Mucosa of stomach (tissue), 1 donor: ENCODE data around the gene KCNQ4.

Source experiments
- H3K27me3 ChIP-seq: one replicate; pipeline ENCODE4 v1.7.0; 2013; ENCODE audit warnings: mild to moderate bottlenecking, low read length; ENCODE audit not compliant: control insufficient read depth, insufficient read depth
- H3K36me3 ChIP-seq: one replicate; pipeline ENCODE4 v1.7.0; 2013; ENCODE audit warnings: low read length; ENCODE audit not compliant: control insufficient read depth, insufficient read depth
- H3K4me1 ChIP-seq: one replicate; pipeline ENCODE4 v1.7.0; 2013; ENCODE audit warnings: mild to moderate bottlenecking, low read length; ENCODE audit not compliant: control insufficient read depth, insufficient read depth
- H3K4me3 ChIP-seq: one replicate; pipeline ENCODE4 v1.7.0; 2013; ENCODE audit warnings: low read length
- H3K9ac ChIP-seq: one replicate; pipeline ENCODE4 v1.7.0; 2013; ENCODE audit warnings: mild to moderate bottlenecking, low read length, moderate library complexity
- H3K9me3 ChIP-seq: one replicate; pipeline ENCODE4 v1.7.0; 2013; ENCODE audit warnings: mild to moderate bottlenecking, low read length, moderate library complexity; ENCODE audit not compliant: control insufficient read depth
- donor health status: Pancreatic carcinoma.

KCNQ4 gene

DNA sequence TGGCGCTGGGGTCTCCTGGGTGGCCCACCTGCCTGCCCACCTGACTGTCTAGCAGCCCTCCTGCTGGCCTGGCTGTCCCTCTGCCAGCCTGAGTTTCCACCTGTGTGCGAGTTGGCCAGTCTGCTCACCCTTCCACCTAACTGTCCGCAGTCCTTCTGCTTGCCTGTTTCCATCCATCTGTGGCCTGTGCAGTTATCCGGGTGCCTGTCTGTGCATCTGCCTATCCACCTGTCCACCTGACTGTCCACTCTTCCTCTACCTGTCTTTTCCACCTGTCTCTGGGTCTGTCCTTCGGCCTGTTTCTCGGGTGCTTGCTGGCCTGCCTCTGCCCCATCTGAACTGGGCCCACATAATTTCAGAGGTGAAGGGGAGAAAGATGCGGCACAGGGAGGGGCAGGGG is 1.9 kb downstream of the KCNQ4 start:
- Histone ChIP-seq H3K9me3 (no peaks in the 10 kb centered on the region), H3K27me3 (peaks cover 13% of the 10 kb centered on the region), H3K4me3 (no peak overlapping the region), H3K4me1 (peaks cover 21% of the 10 kb centered on the region), H3K36me3 (no peaks in the 10 kb centered on the region), H3K9ac (no peak overlapping the region)

DNA sequence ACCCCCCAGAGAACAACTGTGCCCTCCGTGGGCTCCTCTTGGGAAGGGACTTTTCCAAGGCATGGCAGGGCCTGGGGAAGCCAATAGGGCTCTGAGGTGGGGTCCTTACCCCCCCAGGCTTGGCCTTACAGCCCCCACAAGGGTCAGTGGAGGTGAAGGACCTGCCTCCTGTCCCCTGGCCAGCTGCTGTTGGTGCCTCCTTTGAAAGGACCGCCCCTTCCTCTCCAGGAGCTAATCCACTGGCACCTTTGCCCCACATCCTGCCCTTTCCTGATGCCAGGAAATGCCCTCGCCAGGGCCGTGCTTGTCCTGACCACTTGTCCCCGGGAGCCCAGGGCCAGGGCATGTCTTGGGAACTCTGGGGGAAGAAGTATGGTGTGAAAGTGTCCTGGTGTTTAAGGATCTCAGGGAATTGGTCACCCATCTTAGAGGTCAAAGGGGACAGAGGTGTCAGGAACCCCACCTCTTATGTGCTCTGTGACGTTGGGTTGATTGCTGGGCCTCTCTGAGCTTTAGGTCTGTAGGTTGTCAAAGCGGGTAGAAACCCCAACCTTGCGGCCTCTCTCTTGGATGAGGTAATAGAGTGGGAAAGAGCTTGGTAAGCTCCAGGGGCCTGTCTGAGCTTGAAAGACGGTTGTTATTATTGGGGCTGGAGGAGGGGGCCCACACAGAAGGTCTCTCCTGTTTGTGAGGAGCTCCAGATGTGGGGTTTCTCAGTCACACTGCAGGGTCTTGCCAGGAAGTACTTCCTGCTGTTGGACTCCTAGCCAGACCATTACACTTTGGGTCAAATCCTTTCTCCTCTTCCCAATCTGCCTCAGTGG is 2.8 kb downstream of the KCNQ4 start:
- Histone ChIP-seq H3K9ac (no peak overlapping the region), H3K36me3 (no peaks in the 10 kb centered on the region), H3K4me1 (peaks cover 21% of the 10 kb centered on the region), H3K4me3 (no peak overlapping the region), H3K27me3 (peaks cover 13% of the 10 kb centered on the region), H3K9me3 (no peaks in the 10 kb centered on the region)

DNA sequence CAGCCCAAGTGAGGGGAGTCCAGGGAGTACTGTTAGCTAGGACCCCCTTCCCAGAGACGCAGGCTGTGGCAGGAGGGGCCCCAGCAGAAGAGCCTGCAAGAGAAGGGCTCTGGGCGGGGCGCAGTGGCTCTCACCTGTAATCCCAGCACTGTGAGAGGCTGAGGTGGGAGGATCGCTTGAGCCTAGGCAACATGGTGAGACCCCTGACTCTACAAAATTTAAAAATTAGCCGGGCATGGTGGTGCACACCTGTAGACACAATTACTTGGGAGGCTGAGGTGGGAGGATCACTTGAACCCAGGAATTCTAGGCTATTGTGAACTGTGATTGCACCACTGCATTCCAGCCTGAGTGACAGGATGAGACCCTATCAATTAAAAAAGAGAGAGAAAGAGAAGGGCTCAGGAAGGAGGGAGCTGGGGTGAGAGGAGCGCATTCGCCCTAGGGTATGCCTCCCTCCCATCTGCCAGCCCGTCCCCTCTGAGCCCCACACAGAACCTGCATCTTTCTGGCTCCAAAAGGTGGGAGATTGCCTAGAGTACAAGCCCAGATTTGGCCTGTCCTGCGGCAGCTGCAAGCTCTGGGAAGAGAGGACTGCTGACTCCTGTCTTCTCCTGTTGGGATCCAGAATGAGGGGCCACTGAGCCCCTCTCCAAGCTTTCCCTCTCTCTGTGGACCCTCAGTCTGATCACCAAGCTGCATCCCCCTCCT is 3.6 kb downstream of the KCNQ4 start:
- Histone ChIP-seq H3K9me3 (no peaks in the 10 kb centered on the region), H3K36me3 (no peaks in the 10 kb centered on the region), H3K9ac (no peak overlapping the region), H3K27me3 (peaks cover 13% of the 10 kb centered on the region), H3K4me3 (no peak overlapping the region), H3K4me1 (peaks cover 21% of the 10 kb centered on the region)

DNA sequence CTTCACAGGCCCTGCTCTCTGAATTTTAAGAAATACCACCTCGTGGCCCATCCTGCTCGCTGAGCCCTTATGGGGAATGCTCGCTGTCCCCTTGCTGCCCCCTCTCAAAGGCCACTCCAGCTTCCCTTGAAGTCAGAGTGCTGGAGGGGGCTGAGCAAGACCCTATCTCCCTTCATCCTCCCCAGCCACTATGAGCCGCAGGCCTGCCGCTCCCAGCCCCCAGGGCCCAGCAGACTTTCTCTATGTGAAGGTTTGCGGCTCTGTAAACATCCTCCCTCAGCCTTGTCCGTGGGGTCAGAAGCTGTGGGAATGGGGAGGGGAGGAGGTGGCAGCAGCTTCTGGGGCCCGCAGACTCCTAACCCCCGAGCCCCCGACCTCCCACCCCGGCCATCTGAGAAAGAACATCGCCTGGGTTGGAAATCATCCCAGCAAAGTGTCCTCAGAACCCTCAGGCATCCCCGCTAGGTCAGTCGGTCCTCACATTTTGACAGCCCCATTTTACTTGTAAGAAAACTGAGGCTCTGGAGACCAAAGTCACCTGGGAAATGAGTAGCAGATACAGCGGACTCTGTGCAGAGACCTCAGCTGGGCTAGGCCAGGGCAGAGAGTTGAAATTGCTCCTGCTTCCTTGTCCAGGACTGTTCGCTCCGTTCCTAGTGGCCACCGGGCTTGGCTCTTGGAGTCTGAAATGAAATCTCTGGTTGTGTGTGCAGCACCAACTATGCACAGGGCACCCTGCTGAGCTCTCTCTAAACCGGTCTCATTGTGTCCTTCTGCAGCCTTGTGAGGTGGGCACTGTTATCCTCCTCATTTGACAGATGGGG is 4.4 kb downstream of the KCNQ4 start:
- H3K36me3 ChIP-seq = no peaks in the 10 kb centered on the region
- peaks cover 10% of the 10 kb centered on the region for H3K27me3 ChIP-seq
- no peak overlapping the region for H3K4me3 ChIP-seq
- peaks cover 16% of the 10 kb centered on the region for H3K4me1 ChIP-seq
- H3K9ac ChIP-seq = no peak overlapping the region
- H3K9me3 ChIP-seq = no peaks in the 10 kb centered on the region

DNA sequence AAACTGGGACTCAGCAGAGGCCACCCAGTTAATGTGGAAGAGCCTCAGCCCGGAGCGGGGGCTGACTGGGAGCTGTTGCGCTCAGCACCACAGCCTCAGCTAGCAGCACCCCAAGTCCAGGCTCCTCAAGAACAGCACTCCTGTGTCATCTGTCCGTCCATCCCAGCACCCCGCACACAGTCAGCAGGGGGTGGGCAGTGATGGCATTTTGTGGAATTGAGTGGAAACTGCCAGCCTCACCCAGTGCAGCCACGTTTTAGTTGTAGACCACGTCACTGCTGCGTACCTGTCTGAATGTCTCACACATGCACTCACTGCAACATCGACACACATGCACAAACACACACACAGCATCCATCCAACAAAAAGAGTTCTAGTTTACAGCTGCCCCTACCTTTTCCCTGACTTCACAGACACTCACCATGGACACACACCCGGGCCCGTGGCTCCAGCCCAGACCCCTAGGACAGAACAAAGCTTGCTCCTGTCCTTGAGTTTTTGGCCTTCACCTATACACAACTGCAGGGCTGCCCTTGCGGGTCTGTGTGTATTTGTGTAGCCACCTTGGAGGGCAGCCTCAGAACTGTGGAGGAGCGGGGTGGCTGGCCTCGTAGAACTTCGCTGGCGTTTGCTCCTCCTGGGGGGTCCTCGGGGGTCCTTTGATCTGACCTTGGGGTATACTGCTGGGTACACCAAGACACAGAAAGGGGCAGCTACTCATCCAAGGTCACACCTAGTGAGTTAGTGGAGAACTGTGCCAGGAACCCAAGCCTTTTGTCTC is 5.2 kb downstream of the KCNQ4 start:
- Histone ChIP-seq H3K9me3 (no peaks in the 10 kb centered on the region), H3K9ac (no peak overlapping the region), H3K36me3 (no peaks in the 10 kb centered on the region), H3K4me1 (peaks cover 12% of the 10 kb centered on the region), H3K4me3 (no peak overlapping the region), H3K27me3 (peaks cover 5% of the 10 kb centered on the region)

DNA sequence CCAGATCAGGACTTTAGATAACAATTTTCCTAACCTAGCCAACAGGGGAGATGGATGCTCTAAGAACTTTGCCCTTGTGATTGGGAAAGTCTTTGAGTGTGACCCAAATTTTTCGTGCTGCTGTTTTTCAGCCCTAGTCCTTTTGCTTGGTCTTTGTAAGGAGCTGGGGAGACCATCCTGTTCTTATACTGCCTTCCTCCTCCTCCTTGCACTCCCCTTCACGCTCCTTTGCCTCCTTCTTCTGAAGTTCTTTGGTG is 5.7 kb downstream of the KCNQ4 start:
- Histone ChIP-seq H3K27me3 (peaks cover 5% of the 10 kb centered on the region), H3K9me3 (no peaks in the 10 kb centered on the region), H3K36me3 (no peaks in the 10 kb centered on the region), H3K4me3 (no peak overlapping the region), H3K9ac (no peak overlapping the region), H3K4me1 (peaks cover 11% of the 10 kb centered on the region)

DNA sequence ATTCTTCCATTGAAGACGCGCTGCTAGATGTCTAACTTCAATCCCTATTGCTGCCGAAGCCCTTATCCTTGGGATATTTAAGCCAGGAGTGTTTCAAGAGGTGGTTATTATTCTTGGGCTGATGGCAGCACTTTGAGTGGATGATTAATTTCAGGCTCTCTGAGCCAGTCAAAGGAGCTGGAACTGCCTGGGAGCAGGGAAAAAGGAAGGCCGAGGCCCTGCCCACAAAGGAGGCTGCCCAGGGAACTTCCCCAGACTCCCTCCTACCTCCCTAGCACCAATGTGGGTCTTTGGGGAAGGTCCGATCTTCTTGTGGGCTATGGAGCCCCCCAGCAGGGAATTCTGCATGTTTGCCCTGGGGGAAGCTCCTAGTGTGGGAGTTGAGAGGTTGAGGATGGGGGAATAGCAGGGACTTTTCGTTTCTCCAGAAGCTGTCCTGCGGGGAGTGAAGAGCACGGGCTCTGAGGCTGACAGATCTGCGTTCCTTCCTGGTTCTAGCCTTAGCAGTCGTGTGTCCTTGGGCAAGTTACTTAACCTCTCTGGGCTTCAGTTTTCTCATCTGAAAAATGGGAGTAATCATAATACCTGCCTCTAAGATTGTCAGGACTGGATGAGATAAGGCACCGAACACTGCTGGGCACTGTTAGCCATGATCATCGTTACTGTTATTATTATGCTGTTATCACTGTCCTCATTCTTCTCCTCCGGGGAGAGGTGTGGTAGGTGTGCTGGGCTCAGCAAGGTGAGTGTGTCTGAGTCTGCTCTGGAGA is 6.3 kb downstream of the KCNQ4 start:
- H3K9ac ChIP-seq = no peak overlapping the region
- H3K4me3 ChIP-seq = no peak overlapping the region
- H3K4me1 ChIP-seq = peaks cover 6% of the 10 kb centered on the region
- H3K36me3 ChIP-seq = no peaks in the 10 kb centered on the region
- no peaks in the 10 kb centered on the region for H3K9me3 ChIP-seq
- no peaks in the 10 kb centered on the region for H3K27me3 ChIP-seq

DNA sequence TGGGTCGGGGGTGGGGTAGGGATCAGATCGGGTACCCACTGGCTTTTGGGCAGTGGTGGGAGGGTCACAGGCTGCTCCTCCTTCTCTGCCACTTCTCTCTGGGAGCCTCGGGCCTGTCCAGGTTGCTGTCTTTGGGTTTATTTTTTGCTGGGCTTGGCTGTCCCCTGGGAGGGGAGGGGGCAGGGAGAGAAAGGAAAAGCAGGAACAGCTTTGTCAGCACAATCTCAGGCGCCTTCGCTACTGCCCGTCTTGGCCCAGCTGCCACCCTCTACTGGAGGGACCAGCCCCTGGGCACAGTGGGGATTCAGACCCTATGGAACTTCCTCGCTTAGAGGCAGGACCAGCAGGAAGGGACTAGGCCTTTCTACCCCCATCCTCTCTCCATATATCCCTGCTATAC is 8.4 kb downstream of the KCNQ4 start:
- no peak overlapping the region for H3K4me3 ChIP-seq
- H3K9ac ChIP-seq = no peak overlapping the region
- H3K27me3 ChIP-seq = no peaks in the 10 kb centered on the region
- no peaks in the 10 kb centered on the region for H3K9me3 ChIP-seq
- H3K4me1 ChIP-seq = peaks cover 2% of the 10 kb centered on the region
- H3K36me3 ChIP-seq = no peaks in the 10 kb centered on the region

DNA sequence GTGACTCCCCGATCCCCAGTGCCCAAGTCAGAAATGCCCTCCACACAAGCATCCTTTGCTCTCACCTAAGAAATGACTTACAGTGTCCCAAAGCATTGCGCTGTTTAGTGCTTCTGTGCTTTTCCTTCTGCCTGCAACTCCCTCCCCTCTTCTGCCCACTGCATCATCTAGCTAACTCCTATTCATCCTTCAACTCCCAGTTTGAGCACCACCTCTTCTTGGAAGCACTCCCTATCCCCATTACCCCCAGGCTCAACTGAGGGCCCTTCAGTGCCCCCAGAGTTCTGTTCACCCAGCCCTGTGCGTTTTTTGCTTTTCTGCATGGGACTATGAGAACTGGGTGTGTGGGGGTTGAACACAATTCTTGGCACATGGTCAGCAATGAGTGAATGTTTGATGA is 10.0 kb downstream of the KCNQ4 start:
- H3K4me3 ChIP-seq = no peak overlapping the region
- H3K36me3 ChIP-seq = no peaks in the 10 kb centered on the region
- H3K27me3 ChIP-seq = no peaks in the 10 kb centered on the region
- H3K9ac ChIP-seq = no peak overlapping the region
- H3K4me1 ChIP-seq = peaks cover 6% of the 10 kb centered on the region
- H3K9me3 ChIP-seq = no peaks in the 10 kb centered on the region

DNA sequence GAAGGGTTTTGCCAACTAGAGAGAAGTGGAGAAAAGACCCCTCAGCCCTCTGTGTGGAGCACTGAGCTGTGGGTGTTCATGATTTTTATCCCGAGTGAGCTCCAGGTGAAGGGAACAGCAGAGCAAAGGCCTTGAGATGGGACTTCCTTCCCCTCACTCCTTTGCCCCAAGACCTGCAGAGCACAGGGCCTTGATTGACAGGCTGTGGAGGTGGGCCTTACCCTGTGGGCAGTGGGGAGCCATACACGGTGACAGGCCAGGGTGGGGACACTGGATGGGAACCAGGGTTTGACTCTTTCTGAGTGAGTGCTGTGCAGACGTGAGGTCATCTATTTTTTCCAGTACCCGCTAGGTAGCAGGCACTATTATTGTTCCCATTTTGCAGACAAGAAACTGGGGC is 10.5 kb downstream of the KCNQ4 start:
- H3K36me3 ChIP-seq = no peaks in the 10 kb centered on the region
- H3K4me1 ChIP-seq = peaks cover 11% of the 10 kb centered on the region
- H3K9me3 ChIP-seq = no peaks in the 10 kb centered on the region
- H3K27me3 ChIP-seq = no peaks in the 10 kb centered on the region
- H3K9ac ChIP-seq = no peak overlapping the region
- no peak overlapping the region for H3K4me3 ChIP-seq

DNA sequence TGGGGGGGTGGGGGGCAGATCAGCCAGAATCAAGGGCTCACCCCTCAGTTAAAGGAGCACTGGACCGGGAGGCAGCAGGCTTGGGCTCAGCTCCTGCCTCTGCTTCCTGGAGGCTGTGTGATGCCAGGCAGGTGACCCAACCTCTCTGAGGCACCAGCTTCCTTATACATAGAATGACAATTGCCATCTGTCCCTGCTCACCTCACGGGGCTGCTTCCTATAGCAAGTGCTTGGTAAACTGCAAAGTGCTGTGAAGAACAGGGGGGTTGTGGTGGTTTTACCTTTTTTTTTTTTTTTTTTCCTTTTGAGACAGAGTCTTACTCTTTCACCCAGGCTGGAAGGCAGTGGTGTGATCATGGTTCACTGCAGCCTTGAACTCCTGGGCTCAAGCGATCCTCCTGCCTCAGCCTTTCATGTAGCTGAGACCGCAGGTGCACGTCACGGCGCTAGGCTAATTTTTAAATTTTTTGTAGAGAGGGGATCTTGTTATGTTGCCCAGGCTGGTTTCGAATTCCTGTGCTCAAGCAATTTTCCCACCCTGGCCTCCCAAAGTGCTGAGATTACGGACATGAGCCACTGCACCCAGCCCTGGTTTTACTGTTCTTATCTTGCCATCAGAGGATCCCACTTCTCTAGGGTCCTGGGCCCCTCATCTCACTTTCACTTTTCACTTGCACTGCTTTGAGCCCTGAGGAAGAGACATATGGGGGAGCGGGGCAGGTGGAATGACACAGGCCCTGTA is 11.6 kb downstream of the KCNQ4 start:
- H3K4me1 ChIP-seq = peaks cover 21% of the 10 kb centered on the region
- no peak overlapping the region for H3K9ac ChIP-seq
- H3K36me3 ChIP-seq = no peaks in the 10 kb centered on the region
- H3K4me3 ChIP-seq = no peak overlapping the region
- no peaks in the 10 kb centered on the region for H3K27me3 ChIP-seq
- H3K9me3 ChIP-seq = no peaks in the 10 kb centered on the region
